GM20431 (cell line): Measurements from ENCODE around the gene IGFL1.
"Not testable (repeated sequence)": the region's sequence is repeated elsewhere in the genome, so short reads cannot be mapped to it uniquely, and the experiment has no call there.

Experiments
- in situ Hi-C: fragments of 300-500 bp; cut with MseI, MboI; formaldehyde crosslinking; loops from one replicate; pipeline ENCODE4 v1.15.0; 2020; ENCODE audit warnings: low sequenced_read_pairs; ENCODE audit not compliant: unreplicated experiment

Gene IGFL1

DNA sequence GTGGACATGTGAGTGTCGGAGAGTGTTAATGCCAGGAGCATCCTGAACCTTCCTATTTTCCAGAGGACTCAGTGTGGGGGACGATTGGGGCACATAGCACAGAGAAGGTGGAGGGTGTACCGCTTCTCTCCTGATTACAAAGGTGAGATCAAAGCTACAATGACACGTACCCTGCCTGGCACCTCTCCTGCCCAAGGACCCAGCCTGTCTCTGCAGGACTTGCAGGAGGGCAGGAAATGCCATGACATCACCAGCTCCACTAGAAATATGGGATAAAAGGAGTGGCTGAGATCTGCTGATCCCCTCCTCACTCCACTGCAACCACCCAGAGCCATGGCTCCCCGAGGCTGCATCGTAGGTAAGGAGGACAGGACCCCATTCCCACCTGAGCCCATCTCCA is at the start of gene IGFL1:
Gene IGFL1 (plus strand): TSS at position 301 of the 400 bp plus-strand sequence. CDS start 33 bp downstream, at position 334.
- in situ Hi-C loops, result no loop called here

DNA sequence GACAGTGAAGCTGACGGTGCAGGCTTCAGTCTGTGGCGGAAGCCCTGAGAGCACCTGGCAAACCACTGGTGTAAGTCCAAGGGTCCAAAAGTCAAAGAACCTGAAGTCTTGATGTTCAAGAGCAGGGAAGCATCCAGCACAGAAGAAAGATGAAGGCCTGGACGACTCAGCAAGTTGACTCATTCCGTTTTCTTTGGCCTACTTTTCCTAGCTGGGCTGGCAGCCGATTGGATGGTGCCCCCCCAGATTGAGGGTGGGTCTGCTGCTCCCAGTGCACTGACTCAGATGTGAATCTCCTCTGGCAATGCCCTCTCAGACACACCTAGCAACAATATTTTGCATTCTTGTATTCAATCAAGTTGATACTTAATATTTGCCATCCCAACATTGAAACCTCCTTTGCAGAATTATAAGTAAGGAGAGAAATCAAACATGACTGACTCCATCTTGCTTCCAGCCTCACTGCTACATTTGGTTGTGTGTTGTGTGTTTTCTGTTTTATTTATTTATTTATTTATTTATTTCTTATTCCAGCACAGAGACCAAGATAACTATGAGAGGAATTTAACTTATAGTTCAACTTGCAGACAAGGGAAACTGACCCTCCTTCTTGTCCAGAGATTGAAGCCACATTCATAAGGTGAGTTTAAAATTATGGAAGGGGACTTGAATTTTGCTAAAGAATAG is 48.7 kb upstream of the IGFL1 start:
- in situ Hi-C loops, result no loop called here

DNA sequence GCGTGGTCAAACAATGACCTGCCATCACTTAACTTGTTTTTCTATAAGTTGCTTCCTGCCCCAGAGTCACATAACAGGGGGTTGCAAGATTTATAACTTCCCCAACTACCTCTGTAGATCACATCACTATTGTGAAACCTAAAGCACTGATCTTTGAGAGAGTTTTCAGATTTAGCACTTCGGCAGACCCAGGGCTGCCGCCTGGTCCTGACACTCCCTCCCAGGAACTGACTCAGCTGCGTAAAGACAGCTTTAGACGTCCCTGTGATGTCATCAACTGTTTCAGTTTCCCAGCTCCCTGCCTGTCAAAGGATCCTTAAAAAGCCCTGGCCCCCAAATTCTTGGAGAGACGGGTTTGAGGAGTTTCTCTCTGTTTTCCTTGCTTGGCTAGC is 48.2 kb upstream of the IGFL1 start:
- in situ Hi-C loops, result no loop called here

DNA sequence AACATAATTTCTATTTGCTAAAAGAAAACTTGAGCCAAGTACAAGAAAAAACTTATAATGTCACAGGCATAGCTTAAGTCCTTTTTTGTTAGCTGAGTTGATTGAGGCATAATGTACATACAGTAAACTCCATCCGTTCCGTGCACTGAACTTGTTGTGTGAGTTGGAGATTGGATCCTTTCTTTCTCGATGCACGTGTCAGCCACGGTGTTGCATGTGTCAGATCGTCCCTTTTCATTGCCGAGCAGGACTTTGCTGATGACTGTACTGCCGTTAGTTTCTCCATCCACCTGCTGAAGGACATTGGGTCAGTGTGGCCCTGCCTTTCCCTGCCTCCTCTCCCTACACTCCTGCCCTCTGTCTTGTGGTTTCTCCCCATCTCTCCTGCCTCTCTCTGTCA is 47.1 kb upstream of the IGFL1 start:
- in situ Hi-C loops, result no loop called here

DNA sequence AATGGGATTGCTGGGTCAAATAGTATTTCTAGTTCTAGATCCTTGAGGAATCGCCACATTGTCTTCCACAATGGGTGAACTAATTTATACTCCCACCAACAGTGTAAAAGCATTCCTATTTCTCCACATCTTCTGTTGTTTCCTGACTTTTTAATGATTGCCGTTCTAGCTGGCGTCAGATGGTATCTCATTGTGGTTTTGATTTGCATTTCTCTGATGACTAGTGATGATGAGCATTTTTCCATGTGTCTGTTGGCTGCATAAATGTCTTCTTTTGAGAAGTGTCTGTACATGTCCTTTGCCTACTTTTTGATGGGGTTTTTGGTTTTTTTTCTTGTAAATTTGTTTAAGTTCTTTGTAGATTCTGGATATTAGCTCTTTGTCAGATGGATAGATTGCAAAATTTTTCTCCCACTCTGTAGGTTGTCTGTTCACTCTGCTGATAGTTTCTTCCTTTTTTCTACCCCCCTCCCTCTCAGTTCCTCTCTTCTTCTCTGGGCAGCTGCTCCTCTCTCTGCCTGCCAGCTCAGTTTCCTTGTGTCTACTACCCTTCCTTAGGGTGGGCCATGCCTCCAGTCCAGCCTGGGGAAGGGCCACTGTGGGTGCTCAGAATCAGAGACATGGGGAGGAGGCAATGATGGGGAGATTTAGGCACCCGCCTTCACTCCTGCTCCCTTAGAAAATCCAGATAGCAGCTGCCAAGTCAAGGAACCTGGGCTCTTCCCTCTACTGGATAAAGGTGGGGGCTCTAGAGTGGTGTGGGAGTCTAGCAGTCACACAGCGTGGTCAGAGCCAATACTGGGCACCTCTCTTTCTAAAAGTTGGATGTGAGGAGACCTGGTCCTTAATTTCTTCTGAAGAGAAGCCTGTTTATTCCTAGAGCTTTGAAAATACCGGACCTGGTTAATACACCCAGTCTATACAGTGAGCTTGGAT is 44.5 kb upstream of the IGFL1 start:
- in situ Hi-C loops, result not testable (repeated sequence)

DNA sequence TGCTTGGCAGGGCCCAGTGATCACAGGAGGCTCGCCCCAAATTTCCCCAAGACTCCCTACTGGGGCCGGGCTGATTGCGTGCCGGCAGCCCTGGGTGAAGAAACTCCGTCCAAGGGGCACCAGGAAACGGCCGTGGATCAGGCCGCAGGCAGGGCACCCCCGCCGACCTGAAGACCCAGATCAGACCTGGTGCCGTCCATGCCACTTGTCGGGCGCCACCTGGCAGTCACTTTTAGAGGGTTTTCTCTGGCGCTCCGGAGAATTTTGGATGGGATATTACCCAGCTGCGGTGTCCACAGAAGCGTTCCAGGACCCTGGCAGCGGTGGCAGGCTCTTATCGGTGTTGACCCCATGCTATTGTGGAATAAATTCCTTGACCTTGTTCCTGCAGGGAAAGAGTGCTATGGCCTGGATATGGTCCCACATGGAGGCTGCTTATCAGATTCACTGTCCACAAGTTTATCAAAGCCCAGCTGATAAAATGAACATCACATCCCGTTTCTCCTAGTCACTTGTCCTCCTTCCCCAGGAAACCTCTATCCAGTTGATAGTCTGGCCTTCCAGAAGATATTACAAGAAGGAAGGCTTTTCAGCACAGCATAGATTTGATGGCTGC is 43.3 kb upstream of the IGFL1 start:
- in situ Hi-C loops, result no loop called here

DNA sequence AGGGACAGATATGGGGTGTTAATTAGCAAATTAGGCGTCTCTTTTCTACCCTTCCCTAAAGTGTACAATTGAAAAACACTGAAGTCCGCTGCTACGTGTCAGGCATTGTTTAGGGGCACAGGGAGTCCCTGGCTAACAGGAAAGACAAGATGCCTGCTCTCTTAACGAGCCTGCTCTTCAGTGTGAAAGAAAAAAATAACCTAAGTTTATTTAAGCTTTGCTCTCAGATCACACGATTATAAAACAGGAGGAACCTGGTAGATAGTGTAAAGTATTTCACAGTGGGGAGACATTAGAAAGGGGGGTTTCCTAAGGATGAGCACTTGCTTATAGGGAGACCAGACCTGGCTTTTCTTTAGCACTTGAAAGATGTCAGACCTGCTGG is 42.8 kb upstream of the IGFL1 start:
- in situ Hi-C loops, result no loop called here

DNA sequence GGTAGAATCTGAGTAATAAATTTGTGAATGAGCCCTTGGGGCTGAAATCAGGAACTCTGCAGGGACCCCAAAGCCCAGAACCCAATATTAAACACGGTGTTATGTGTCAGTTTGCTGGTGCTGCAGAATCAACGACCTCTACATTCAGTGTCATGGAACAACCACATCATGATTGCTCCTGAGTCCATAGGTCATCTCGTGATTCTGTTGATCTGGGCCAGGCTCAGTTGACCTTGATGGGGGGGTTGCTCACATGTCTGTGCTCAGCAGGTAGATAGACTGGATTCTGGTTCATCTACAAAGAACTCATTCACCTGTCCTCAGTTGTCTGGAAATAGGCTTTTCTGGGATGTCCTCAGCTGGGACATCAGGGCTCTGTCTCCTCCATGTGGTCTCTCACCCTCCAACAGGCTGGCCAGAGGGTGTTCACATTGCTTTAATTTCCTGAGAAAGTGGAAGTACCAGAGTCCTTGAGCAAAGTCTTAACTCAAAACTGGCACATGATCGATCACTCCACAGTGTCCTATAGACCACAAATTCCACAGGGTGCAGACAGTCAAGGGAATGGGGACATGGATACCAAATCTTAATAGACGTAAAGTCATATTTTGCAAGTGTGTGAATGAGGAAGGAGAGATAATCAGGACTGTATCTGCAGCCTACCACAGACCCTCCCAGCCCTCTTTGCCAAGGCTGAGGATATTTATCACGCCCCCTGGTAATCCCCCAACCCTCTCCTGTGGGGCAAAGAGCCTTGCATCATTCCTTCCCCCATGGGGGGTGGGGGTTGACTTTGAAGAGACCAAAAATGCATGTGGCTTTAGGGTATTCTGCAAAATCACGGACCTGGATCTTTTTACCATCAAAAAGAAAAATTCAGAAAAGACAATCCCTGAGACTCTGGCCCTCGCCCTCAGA is 39.3 kb upstream of the IGFL1 start:
- in situ Hi-C loops, result loop anchor here (10.0 kb wide), 1 partner anchor 115 kb away; no protein-coding TSS in a partner anchor

DNA sequence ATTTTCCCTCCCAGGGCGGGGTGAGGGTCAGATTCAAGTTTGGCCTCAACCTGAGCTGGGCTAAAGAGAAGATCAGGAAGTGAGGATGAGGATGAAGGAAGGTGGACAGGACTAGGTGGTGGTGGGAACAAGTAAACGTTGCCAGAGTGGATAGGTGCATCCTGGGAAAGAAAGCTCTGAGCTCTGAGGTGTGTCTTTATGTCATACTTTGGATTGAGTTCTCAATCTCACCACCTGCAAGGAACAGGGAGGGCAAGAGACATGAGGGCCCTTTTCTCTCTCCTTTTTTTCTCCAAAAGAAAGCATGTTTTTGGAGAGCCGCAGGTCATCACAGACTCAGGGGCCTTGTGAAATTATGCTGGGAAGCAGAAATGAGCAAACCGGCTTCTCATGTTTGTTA is 38.2 kb upstream of the IGFL1 start:
- in situ Hi-C loops, result loop anchor here (10.0 kb wide), 1 partner anchor 117 kb away; no protein-coding TSS in a partner anchor

DNA sequence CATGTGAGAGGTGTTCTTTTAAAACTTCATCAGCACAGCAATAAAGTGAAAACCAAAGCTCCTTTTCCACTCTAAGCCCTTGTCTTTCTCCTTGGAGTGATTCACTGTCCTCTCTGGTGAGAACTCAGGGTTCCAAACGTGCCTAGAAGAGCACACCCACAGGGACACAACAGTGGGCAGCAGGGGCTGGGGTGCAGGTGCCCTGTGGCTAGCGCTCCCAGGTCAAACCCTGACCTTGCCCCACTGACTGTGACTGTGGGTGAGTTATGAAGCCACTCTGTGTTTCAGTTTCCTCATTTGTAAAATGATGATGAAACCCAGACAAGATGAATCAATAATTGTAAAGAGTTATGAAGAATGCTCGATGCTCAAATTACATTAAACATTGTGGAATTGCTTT is 37.6 kb upstream of the IGFL1 start:
- in situ Hi-C loops, result loop anchor here (10.0 kb wide), 1 partner anchor 117 kb away; no protein-coding TSS in a partner anchor

DNA sequence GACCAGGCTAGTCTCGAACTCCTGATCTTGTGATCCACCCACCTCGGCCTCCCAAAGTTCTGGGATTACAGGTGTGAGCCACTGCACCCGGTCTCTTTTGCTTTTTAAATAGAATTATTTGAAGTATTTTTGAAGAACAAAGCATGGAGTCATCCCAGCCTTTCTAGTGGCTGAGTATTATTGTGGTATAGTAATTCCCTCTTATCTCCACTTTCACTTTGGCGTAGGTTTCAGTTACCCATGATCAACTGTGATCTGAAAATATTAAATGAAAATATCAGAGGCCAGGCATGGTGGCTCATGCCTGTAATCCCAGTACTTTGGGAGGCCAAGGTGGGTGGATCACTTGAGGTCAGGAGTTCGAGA is 36.9 kb upstream of the IGFL1 start:
- in situ Hi-C loops, result loop anchor here (10.0 kb wide), 1 partner anchor 118 kb away; no protein-coding TSS in a partner anchor

DNA sequence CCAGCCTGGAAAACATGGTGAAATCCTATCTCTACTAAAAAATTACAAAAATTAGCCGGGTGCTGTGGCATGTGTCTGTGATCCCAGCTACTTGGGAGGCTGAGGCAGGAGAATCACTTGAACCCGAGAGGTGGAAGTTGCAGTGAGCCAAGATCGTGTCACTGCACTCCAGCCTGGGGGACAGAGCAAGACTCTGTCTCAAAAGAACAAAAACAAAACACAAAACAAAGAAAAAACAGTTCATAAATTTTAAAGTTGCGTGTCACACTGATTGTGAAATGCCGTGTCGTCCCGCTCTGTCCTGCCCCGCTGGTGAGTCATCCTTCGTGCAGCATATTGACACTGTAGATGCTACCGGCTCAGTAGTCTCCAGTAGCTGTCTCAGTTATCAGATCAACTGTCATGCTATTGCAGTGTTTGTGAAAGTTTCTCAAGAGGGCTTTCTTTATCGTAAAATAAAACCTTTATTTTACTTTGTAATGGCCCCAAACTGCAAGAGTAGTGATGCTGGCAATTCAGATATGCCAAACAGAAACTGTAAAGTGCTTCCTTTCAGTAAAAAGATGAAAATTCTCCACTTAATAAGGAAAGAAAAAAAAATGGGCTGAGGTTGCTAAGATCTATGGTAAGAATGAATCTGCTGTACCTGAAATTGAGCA is 36.4 kb upstream of the IGFL1 start:
- in situ Hi-C loops, result loop anchor here (10.0 kb wide), 1 partner anchor 118 kb away; no protein-coding TSS in a partner anchor

DNA sequence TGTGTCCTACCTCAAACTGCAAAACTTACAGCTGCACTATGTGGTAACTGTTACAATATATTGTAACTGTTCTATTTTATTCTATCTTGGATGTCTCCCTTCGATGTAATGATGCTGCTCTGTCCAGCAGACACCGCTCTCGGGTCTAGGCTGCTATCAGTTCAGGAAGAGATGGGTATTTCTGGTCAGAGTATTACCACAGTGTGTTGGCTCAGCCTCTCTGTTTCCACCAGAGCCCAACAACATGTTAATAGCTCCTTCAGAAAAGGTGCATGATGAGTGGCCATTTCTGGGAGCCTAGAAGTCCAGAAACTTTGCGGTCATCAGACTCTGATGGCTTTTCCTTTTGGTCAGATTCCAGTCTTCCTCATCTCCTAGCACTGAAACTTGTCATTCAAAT is 35.9 kb upstream of the IGFL1 start:
- in situ Hi-C loops, result loop anchor here (10.0 kb wide), 1 partner anchor 119 kb away; no protein-coding TSS in a partner anchor

DNA sequence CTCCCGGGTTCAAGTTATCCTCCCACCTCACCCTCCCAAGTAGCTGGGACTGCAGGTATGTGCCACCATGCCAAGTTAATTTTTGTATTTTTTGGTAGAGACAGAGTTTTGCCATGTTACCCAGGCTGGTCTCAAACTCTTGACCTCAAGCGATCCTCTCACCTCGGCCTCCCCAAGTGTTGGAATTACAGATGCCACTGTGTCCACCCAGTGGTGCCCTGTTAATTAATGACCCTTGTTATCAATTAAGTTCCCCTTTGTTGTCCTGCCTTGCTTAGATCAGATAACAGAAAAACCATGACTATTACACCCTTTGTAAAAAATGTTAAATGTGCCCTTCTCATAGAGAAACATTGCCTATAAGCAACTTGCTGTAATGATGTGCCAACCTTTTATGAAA is 34.4 kb upstream of the IGFL1 start:
- in situ Hi-C loops, result loop anchor here (10.0 kb wide), 1 partner anchor 120 kb away; no protein-coding TSS in a partner anchor

DNA sequence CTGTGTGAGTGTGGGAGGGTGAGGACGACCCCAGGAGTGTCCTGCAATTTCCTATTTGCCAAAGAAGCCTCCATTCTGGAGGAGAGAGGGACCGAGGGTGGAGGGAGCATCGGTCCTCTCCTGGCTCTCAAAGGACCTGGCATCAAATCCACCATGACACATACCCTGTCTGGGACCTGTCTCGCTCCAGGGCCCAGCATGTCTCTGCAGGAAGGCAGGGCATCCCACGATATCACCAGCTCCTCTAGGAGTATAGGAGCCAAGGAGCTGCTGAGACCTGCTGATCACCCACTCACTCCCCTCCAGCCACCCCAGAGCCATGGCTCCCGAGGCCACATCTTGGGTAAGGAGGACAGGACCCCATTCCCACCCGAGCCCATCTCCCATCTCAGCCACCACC is 33.6 kb upstream of the IGFL1 start:
- in situ Hi-C loops, result loop anchor here (10.0 kb wide), 1 partner anchor 121 kb away; no protein-coding TSS in a partner anchor

DNA sequence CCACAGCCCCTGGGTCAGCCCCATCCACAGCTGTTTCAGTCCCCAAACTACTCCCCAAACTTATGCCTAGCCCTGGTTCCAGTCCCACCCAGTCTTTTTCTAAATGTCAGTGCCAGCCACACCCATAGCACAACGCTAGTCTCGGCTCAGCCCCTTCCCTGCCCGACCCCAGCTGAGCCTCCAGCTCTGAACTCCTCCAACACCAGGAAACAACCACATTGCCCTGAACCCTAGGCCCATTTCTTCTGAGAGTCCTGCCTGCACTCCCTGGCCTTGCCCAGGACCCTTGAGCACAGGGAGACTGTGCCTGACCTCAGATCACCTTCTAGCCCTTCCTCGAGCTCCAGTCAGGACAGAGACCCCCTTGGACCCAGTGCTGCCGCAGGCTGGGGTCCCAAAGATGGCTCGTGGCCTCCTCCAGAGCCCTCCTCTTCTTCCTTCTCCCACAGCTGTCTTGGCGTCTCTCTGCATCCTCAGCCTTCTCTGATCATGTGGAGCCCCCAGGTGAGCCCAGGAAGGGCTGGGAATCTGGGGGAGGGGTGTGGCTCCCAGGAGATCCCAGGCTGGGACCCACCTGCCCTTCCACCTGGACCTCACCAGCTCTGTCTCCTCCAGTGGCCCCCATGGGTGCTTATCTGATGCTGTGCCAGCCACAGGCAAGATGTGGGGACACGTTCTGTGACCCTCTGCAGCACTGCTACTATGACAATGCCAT is 33.0 kb upstream of the IGFL1 start:
- in situ Hi-C loops, result loop anchor here (10.0 kb wide), 1 partner anchor 122 kb away; no protein-coding TSS in a partner anchor

DNA sequence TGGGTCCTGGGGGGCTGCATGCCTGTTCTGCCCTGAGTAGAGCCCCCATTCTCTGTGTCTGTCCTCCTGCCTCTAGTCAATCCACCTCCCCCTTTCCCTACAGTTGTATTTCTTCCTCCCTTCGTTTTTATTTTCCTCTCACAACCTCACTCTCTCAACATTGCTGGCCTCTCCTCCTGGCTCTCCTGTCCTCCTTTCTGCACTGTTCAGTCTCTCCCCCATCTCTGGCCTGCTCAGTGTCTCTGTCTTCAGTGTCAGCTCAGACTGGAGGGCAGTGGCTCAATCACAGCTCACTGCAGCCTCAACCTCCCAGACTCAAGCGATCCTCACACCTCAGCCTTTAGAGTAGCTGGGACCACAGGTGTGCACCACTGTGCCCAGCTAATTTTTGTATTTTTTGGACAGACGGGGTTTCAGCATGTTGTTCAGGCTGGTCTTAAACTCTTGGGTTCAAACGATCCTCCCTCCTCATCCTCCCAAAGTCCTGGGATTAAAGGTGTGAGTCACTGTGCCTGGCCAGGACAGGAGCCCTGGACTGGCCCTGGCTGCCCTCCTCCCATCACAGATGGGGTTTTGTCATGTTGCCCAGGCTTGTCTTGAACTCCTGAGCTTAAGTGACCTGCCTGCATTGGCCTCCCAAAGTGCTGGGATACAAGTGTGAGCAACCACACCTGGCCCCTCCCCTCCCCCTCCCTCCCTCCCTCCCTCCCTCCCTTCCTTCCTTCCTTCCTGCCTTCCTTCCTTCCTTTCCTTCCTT is 32.0 kb upstream of the IGFL1 start:
- in situ Hi-C loops, result loop anchor here (10.0 kb wide), 1 partner anchor 123 kb away; no protein-coding TSS in a partner anchor
